ENCODE data around the gene HMGXB4.

The HMGXB4 gene

GRCh38 chr22:35317680-35318290 is 60.5 kb downstream of the HMGXB4 start:
- Histone ChIP-seq H3K23ac (ENCODE audit: low read depth, low read length, poor library complexity) (no peak overlapping the region), H3K27ac (replicated peaks; ENCODE audit: low read length) (no peak overlapping the region), H3K4me2 (ENCODE audit: insufficient read depth, low read length, poor library complexity, severe bottlenecking) (no peak overlapping the region), H2AK5ac (ENCODE audit: low read depth, low read length) (no peak overlapping the region), H2BK5ac (ENCODE audit: low read length) (no peak overlapping the region), H3K18ac (ENCODE audit: low read length) (peak overlapping the region; percentile 44), H3K4me3 (ENCODE audit: low read length in 2 of 2) (no peak overlapping the region), H3K14ac (ENCODE audit: low read length) (no peak overlapping the region), H2AFZ (ENCODE audit: low read length) (no peak overlapping the region), H2BK12ac (ENCODE audit: low read length) (no peak overlapping the region), H3K9ac (ENCODE audit: low read depth, low read length, poor library complexity) (peak overlapping the region; percentile 27), H4K8ac (ENCODE audit: low read depth, low read length) (no peak overlapping the region), H4K91ac (ENCODE audit: low read depth, low read length, poor library complexity) (no peak overlapping the region), H2BK15ac (ENCODE audit: low read length) (no peak overlapping the region), H3K4me1 (ENCODE audit: control insufficient read depth in 2 of 2, insufficient read depth in 1 of 2, low read depth in 1 of 2, low read length in 2 of 2) (peaks cover under 1 to 3% of the 10 kb centered on the region in 2 donors), H2BK120ac (ENCODE audit: low read depth, low read length) (no peak overlapping the region), H3K27me3 (ENCODE audit: control insufficient read depth in 3 of 3, insufficient read depth in 3 of 3, low read depth in 1 of 3, low read length in 3 of 3) (no peaks in the 10 kb centered on the region), H3K79me1 (ENCODE audit: low read depth, low read length) (peaks cover 1% of the 10 kb centered on the region), H3K36me3 (replicated peaks in 1 of 2; ENCODE audit: control insufficient read depth in 2 of 2, insufficient read depth in 2 of 2, low read length in 2 of 2) (peaks cover 9 to 12% of the 10 kb centered on the region in 2 donors), H3K9me3 (replicated peaks in 1 of 2; ENCODE audit: control insufficient read depth in 2 of 2, insufficient read depth in 1 of 2, low read depth in 1 of 2, low read length in 2 of 2) (no peaks in the 10 kb centered on the region), H3K4ac (ENCODE audit: low read length) (no peak overlapping the region)
- no peak for DNase-seq (ENCODE audit: low spot score)
- WGBS, 2 donors (ENCODE audit: extremely low coverage in 2 of 2, insufficient read length in 2 of 2, insufficient replicate concordance in 1 of 2): no CpG with 5 or more reads among the region's 12 CpGs

DNA sequence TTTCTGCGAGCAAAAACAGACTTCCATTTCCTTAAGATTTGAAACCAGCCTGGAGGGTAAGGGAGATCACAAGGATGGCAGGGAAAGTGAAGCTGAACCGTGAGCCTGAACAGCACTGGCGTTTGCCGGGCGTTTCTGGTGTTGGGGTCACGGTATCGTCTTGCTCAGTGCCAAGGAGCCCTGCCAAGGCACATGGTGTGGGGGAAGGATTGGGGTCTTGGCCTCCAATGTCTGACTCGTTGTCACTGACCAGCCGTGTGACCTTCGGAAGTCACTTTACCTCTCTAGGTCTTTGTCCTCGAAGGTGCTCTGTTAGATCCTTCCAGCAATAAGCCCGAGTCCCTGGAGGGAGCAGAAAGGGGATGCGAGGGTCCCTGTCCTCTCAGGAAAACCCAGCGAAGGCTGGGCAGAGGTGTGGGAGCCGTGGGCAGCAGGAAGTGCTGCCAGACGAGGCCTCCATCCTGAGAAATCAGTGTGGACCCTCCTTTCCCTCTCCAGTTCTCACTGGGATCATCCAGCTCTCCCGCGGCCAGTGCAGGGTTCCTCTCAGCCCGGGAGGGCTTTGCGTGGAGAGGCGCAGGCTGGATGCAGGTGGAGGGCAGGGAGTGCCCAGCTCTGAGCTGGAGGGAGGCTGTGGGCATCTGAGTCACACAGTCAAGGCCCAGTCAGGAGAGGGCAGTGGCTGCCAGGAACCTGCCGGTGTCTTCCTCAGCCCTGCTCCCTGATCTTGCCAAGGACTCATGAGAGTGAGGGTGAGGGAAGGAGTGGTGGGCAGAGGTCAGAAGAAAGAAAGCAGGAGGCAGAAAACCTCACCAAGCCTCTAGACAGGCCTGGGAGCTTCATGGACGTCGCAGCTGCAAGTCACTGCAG is 61.3 kb downstream of the HMGXB4 start:
- no peak overlapping the region for H2BK15ac ChIP-seq (ENCODE audit: low read length)
- H4K91ac ChIP-seq (ENCODE audit: low read depth, low read length, poor library complexity): no peak overlapping the region
- H3K9ac ChIP-seq (ENCODE audit: low read depth, low read length, poor library complexity): peak overlapping the region; percentile 63
- no peak overlapping the region for H2AK5ac ChIP-seq (ENCODE audit: low read depth, low read length)
- H2BK120ac ChIP-seq (ENCODE audit: low read depth, low read length): peak overlapping the region; percentile 64
- H2AFZ ChIP-seq (ENCODE audit: low read length): no peak overlapping the region
- H3K4me3 ChIP-seq (ENCODE audit: low read length in 2 of 2): no peak overlapping the region
- H2BK12ac ChIP-seq (ENCODE audit: low read length): no peak overlapping the region
- H3K27ac ChIP-seq (replicated peaks; ENCODE audit: low read length): no peak overlapping the region
- H3K4me1 ChIP-seq (ENCODE audit: control insufficient read depth in 2 of 2, insufficient read depth in 1 of 2, low read depth in 1 of 2, low read length in 2 of 2): peaks cover 0 to 3% of the 10 kb centered on the region in 2 donors
- WGBS, 2 donors (ENCODE audit: extremely low coverage in 2 of 2, insufficient read length in 2 of 2, insufficient replicate concordance in 1 of 2): no CpG with 5 or more reads among the region's 24 CpGs
- peaks cover 1% of the 10 kb centered on the region for H3K79me1 ChIP-seq (ENCODE audit: low read depth, low read length)
- H3K9me3 ChIP-seq (replicated peaks in 1 of 2; ENCODE audit: control insufficient read depth in 2 of 2, insufficient read depth in 1 of 2, low read depth in 1 of 2, low read length in 2 of 2): no peaks in the 10 kb centered on the region
- H3K14ac ChIP-seq (ENCODE audit: low read length): no peak overlapping the region
- H3K36me3 ChIP-seq (replicated peaks in 1 of 2; ENCODE audit: control insufficient read depth in 2 of 2, insufficient read depth in 2 of 2, low read length in 2 of 2): peaks cover 14 to 19% of the 10 kb centered on the region in 2 donors
- no peak overlapping the region for H3K4me2 ChIP-seq (ENCODE audit: insufficient read depth, low read length, poor library complexity, severe bottlenecking)
- no peak overlapping the region for H3K4ac ChIP-seq (ENCODE audit: low read length)
- no peak overlapping the region for H4K8ac ChIP-seq (ENCODE audit: low read depth, low read length)
- H3K27me3 ChIP-seq (ENCODE audit: control insufficient read depth in 3 of 3, insufficient read depth in 3 of 3, low read depth in 1 of 3, low read length in 3 of 3): no peaks in the 10 kb centered on the region
- peak overlapping the region; percentile 52 for H3K23ac ChIP-seq (ENCODE audit: low read depth, low read length, poor library complexity)
- H2BK5ac ChIP-seq (ENCODE audit: low read length): no peak overlapping the region
- DNase-seq (ENCODE audit: low spot score): no peak
- H3K18ac ChIP-seq (ENCODE audit: low read length): no peak overlapping the region

DNA sequence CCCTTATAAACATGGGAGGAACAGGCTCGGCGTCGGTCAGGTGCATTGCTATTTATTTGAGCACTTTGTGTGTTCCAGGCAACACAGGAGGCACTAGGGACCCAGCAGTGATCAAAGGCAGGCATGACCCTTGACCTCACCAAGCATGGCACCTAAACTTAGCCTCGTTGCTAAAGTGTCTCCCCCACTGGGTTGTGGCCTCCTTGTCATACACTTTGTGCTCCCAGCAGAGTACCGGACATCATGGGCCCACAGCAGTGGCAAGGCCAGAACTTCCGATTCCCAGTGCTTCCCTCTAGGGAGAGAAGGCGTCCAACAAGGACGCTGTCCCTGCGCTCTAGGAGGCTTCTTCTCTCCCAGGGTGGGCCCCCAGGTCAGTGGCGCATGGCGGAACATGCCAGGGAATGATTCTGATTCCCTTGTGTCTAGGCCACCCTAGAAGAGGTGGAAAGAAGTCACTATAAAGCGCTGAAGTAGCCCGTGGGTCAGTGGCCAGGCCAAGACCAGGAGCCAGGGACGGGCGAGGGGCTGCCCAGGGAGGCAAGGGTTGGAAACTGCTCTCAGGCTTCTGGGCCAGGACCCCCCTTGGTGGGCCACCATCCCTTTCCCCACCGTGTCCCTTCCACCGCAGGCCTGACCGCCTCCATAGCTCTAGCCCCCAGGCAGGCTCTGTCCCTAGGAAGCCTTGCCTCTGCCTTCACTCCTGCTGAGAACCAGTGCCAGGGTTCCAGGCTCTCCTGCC is 62.1 kb downstream of the HMGXB4 start:
- Histone ChIP-seq H3K27me3 (ENCODE audit: control insufficient read depth in 3 of 3, insufficient read depth in 3 of 3, low read depth in 1 of 3, low read length in 3 of 3) (no peaks in the 10 kb centered on the region), H2AK5ac (ENCODE audit: low read depth, low read length) (peak overlapping the region; percentile 24), H3K4me1 (ENCODE audit: control insufficient read depth in 2 of 2, insufficient read depth in 1 of 2, low read depth in 1 of 2, low read length in 2 of 2) (peaks cover 0 to 3% of the 10 kb centered on the region in 2 donors), H3K9ac (ENCODE audit: low read depth, low read length, poor library complexity) (peak overlapping the region; percentile 63), H3K4me2 (ENCODE audit: insufficient read depth, low read length, poor library complexity, severe bottlenecking) (no peak overlapping the region), H2AFZ (ENCODE audit: low read length) (no peak overlapping the region), H3K9me3 (replicated peaks in 1 of 2; ENCODE audit: control insufficient read depth in 2 of 2, insufficient read depth in 1 of 2, low read depth in 1 of 2, low read length in 2 of 2) (no peaks in the 10 kb centered on the region), H3K4ac (ENCODE audit: low read length) (no peak overlapping the region), H3K36me3 (replicated peaks in 1 of 2; ENCODE audit: control insufficient read depth in 2 of 2, insufficient read depth in 2 of 2, low read length in 2 of 2) (peaks cover 19 to 25% of the 10 kb centered on the region in 2 donors), H2BK12ac (ENCODE audit: low read length) (no peak overlapping the region), H2BK15ac (ENCODE audit: low read length) (no peak overlapping the region), H2BK120ac (ENCODE audit: low read depth, low read length) (no peak overlapping the region), H4K8ac (ENCODE audit: low read depth, low read length) (no peak overlapping the region), H3K18ac (ENCODE audit: low read length) (no peak overlapping the region), H3K27ac (replicated peaks; ENCODE audit: low read length) (no peak overlapping the region), H3K4me3 (ENCODE audit: low read length in 2 of 2) (no peak overlapping the region), H3K23ac (ENCODE audit: low read depth, low read length, poor library complexity) (no peak overlapping the region), H3K79me1 (ENCODE audit: low read depth, low read length) (peaks cover 1% of the 10 kb centered on the region), H4K91ac (ENCODE audit: low read depth, low read length, poor library complexity) (peak overlapping the region; percentile 26), H2BK5ac (ENCODE audit: low read length) (no peak overlapping the region), H3K14ac (ENCODE audit: low read length) (no peak overlapping the region)
- no peak for DNase-seq (ENCODE audit: low spot score)
- WGBS, 2 donors (ENCODE audit: extremely low coverage in 2 of 2, insufficient read length in 2 of 2, insufficient replicate concordance in 1 of 2): no CpG with 5 or more reads among the region's 18 CpGs

GRCh38 chr22:35322126-35322525 is 64.8 kb downstream of the HMGXB4 start:
- Histone ChIP-seq H3K14ac (ENCODE audit: low read length) (no peak overlapping the region), H3K4ac (ENCODE audit: low read length) (no peak overlapping the region), H2BK12ac (ENCODE audit: low read length) (no peak overlapping the region), H3K36me3 (replicated peaks in 1 of 2; ENCODE audit: control insufficient read depth in 2 of 2, insufficient read depth in 2 of 2, low read length in 2 of 2) (peaks cover 24 to 38% of the 10 kb centered on the region in 2 donors), H3K4me1 (ENCODE audit: control insufficient read depth in 2 of 2, insufficient read depth in 1 of 2, low read depth in 1 of 2, low read length in 2 of 2) (no peaks in the 10 kb centered on the region), H3K9me3 (replicated peaks in 1 of 2; ENCODE audit: control insufficient read depth in 2 of 2, insufficient read depth in 1 of 2, low read depth in 1 of 2, low read length in 2 of 2) (no peaks in the 10 kb centered on the region), H2AK5ac (ENCODE audit: low read depth, low read length) (no peak overlapping the region), H3K9ac (ENCODE audit: low read depth, low read length, poor library complexity) (no peak overlapping the region), H3K27me3 (ENCODE audit: control insufficient read depth in 3 of 3, insufficient read depth in 3 of 3, low read depth in 1 of 3, low read length in 3 of 3) (no peaks in the 10 kb centered on the region), H3K27ac (replicated peaks; ENCODE audit: low read length) (no peak overlapping the region), H4K91ac (ENCODE audit: low read depth, low read length, poor library complexity) (no peak overlapping the region), H2BK15ac (ENCODE audit: low read length) (no peak overlapping the region), H3K4me3 (ENCODE audit: low read length in 2 of 2) (no peak overlapping the region), H3K4me2 (ENCODE audit: insufficient read depth, low read length, poor library complexity, severe bottlenecking) (no peak overlapping the region), H3K79me1 (ENCODE audit: low read depth, low read length) (peaks cover 1% of the 10 kb centered on the region), H3K23ac (ENCODE audit: low read depth, low read length, poor library complexity) (no peak overlapping the region), H2BK120ac (ENCODE audit: low read depth, low read length) (no peak overlapping the region), H2AFZ (ENCODE audit: low read length) (no peak overlapping the region), H2BK5ac (ENCODE audit: low read length) (no peak overlapping the region), H4K8ac (ENCODE audit: low read depth, low read length) (no peak overlapping the region), H3K18ac (ENCODE audit: low read length) (no peak overlapping the region)
- no peak for DNase-seq (ENCODE audit: low spot score)
- WGBS, 2 donors (ENCODE audit: extremely low coverage in 2 of 2, insufficient read length in 2 of 2, insufficient replicate concordance in 1 of 2): no CpG with 5 or more reads among the region's 10 CpGs
